GM21576 (cell line): ENCODE results near the gene ASXL2.

Experiments used
- ATAC-seq: cut with Tn5 transposase; IDR thresholded peaks from one replicate; pipeline ENCODE4 v1.9.1; 2021; ENCODE audit warnings: mild to moderate bottlenecking, moderate library complexity; ENCODE audit not compliant: unreplicated experiment

The ASXL2 gene

GRCh38 chr2:25808006-25808383 is 70.3 kb downstream of the ASXL2 start:
- no peak for ATAC-seq

- ATAC-seq, result no peak
Measured at GRCh38 chr2:25806941-25807340, 71.3 kb downstream of the ASXL2 start.

- no peak for ATAC-seq
Measured at GRCh38 chr2:25805987-25806386, 72.3 kb downstream of the ASXL2 start.

- ATAC-seq, result no peak
Measured at GRCh38 chr2:25804338-25804737, 73.9 kb downstream of the ASXL2 start.

- no peak for ATAC-seq
Measured at GRCh38 chr2:25799301-25799700, 79.0 kb downstream of the ASXL2 start.

- ATAC-seq, result no peak
Measured at GRCh38 chr2:25797620-25798488, 80.4 kb downstream of the ASXL2 start.

- ATAC-seq, result peak; percentile 62
Measured at GRCh38 chr2:25794544-25795276, 83.6 kb downstream of the ASXL2 start.

- ATAC-seq, result no peak
Measured at GRCh38 chr2:25790074-25790790, 88.1 kb downstream of the ASXL2 start.

GRCh38 chr2:25788457-25788856 is 89.8 kb downstream of the ASXL2 start:
- no peak for ATAC-seq

GRCh38 chr2:25787020-25787419 is 91.3 kb downstream of the ASXL2 start:
- no peak for ATAC-seq

- ATAC-seq, result no peak
Measured at GRCh38 chr2:25784404-25784803, 93.9 kb downstream of the ASXL2 start.

- ATAC-seq, result no peak
Measured at GRCh38 chr2:25777077-25777476, 101.2 kb downstream of the ASXL2 start.

- ATAC-seq, result no peak
Measured at GRCh38 chr2:25772078-25772477, 106.2 kb downstream of the ASXL2 start.

GRCh38 chr2:25763575-25763974 is 114.7 kb downstream of the ASXL2 start:
- ATAC-seq, result no peak

GRCh38 chr2:25760297-25760696 is 118.0 kb downstream of the ASXL2 start:
- ATAC-seq, result no peak

- ATAC-seq, result no peak
Measured at GRCh38 chr2:25758348-25758747, 119.9 kb downstream of the ASXL2 start.

GRCh38 chr2:25757906-25758305 is 120.4 kb downstream of the ASXL2 start:
- no peak for ATAC-seq

GRCh38 chr2:25756536-25756935 is 121.8 kb downstream of the ASXL2 start:
- ATAC-seq, result no peak

- no peak for ATAC-seq
Measured at GRCh38 chr2:25749676-25750075, 128.6 kb downstream of the ASXL2 start.

GRCh38 chr2:25744055-25744454 is 134.2 kb downstream of the ASXL2 start:
- ATAC-seq, result no peak

- peak; percentile 70 for ATAC-seq
Measured at GRCh38 chr2:25743132-25743830, 135.0 kb downstream of the ASXL2 start.
